HG03139 (cell line): ENCODE measurements around the gene TRHDE.

Experiments used
- ATAC-seq: cut with Tn5 transposase; IDR thresholded peaks from one replicate; pipeline ENCODE4 v1.9.1; 2021; ENCODE audit not compliant: unreplicated experiment

Gene TRHDE, protein sequence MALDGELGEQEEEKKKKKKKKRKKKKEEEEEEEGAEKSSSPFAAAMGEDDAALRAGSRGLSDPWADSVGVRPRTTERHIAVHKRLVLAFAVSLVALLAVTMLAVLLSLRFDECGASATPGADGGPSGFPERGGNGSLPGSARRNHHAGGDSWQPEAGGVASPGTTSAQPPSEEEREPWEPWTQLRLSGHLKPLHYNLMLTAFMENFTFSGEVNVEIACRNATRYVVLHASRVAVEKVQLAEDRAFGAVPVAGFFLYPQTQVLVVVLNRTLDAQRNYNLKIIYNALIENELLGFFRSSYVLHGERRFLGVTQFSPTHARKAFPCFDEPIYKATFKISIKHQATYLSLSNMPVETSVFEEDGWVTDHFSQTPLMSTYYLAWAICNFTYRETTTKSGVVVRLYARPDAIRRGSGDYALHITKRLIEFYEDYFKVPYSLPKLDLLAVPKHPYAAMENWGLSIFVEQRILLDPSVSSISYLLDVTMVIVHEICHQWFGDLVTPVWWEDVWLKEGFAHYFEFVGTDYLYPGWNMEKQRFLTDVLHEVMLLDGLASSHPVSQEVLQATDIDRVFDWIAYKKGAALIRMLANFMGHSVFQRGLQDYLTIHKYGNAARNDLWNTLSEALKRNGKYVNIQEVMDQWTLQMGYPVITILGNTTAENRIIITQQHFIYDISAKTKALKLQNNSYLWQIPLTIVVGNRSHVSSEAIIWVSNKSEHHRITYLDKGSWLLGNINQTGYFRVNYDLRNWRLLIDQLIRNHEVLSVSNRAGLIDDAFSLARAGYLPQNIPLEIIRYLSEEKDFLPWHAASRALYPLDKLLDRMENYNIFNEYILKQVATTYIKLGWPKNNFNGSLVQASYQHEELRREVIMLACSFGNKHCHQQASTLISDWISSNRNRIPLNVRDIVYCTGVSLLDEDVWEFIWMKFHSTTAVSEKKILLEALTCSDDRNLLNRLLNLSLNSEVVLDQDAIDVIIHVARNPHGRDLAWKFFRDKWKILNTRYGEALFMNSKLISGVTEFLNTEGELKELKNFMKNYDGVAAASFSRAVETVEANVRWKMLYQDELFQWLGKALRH

GRCh38 chr12:72272091-72272661 is at the start of gene TRHDE:
Gene TRHDE (plus strand): TSS chr12:72272370. CDS start chr12:72272644, 274 bp downstream.
- no peak for ATAC-seq

DNA sequence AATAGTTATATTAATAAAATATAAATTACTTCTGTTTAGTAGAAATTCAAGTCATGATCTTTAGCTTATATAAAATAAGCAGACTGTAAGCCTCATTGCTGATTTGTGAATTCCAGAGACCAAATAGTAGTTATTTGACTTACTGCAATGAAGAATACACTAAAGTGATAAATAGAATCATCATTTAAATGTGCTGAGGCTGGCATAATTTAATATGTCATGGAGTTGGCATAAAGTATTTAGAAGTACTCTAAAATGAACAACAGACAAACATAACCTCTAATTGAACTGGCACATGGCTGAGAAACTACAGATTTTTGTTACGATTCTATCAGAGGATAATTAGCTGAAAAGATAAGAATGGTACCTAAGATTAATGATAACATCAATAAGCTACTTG is 45.7 kb upstream of the TRHDE start:
- no peak for ATAC-seq

DNA sequence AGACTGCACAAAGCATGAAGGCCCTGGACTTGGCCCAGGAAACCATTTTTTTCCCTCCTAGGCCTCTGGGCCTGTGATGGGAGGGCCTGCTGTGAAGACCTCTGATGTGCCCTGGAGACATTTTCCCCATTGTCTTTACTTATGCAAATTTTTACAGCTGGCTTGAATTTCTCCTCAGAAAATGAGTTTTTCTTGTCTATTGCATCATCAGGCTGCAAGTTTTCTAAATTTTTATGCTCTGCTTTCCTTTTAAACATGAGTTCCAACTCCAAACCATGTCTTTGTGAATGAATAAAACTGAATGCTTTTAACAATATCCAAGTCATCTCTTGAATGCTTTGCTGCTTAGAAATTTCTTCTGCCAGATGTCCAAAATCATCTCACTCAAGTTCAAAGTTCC is 43.7 kb upstream of the TRHDE start:
- ATAC-seq: no peak

- no peak for ATAC-seq
Measured at GRCh38 chr12:72230589-72230988, 41.6 kb upstream of the TRHDE start.

DNA sequence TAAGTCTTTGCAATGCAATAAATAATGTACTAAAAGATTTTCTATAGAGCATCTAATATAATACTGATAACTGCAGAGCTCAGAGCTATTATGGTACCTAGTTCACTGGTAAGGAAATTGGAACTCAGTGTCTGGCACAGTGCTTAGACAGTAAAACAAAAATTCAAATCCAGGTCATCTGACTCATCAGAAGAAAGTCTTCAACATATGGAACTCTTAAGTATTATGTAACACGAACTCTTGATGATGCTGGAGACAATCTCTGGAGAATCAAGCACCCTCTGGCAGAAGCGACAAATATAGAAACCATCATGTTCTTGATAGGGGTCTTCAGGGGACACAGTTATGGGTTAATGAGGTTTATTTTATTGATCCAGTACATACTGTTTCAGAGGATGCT is 37.3 kb upstream of the TRHDE start:
- ATAC-seq: no peak

- no peak for ATAC-seq
Measured at GRCh38 chr12:72236071-72236705, 36.0 kb upstream of the TRHDE start.

DNA sequence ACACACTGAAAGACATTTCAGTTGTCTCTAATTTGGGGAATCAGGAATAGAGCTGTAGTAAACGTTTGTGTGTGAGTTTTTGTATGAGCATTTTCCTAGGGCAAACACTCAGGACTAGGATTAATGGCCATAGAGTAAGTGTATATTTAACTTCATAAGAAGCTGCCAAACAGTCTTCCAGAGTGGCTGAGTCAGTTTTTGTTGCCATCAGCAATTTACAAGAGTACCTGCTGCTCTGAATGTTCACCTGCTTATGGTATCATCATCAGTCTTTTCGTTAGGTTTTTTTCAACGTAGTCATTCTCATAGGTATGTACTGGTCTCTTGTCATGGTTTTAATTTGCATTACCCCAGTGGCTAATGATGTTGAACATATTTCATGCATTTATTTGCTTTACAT is 30.6 kb upstream of the TRHDE start:
- ATAC-seq: no peak

DNA sequence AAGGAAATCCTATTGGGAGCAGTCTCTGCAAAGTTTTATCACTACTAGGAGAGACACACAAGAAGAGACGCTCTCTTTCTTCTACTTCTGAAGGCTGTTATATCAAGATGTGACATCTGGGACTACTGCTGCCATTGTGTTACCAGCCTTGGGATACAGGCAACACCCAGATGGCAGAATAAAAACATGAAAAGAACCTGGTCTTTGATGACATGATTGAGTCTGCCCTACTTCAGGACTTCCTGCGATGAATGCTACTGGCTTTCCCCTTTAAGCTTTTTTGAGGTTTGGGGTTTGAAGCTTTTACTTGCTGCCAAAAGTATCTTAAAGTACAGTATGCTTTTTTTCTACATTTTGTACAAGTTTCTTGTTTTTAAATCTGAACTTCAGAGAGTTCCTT is 29.2 kb upstream of the TRHDE start:
- ATAC-seq: no peak

DNA sequence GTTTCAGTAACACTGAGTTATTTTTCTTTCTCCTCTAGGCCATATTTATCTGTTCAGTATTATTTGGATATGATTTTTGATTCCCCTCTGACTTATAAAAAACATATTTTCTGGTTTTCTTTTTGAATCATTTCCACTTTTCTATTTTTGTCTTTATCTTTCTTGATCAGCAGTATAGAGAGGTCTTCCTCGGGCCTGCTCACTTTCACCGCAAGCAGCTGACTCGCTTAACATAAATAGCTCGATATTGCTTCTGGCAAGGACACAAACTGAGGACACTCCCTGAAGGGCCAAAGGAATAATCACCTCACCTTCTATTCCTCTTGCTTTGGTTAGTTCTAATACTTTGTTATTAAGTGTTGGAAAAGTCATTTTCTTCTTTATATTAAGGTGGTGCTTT is 25.8 kb upstream of the TRHDE start:
- no peak for ATAC-seq

- ATAC-seq: no peak
Measured at GRCh38 chr12:72250346-72250745, 21.8 kb upstream of the TRHDE start.

DNA sequence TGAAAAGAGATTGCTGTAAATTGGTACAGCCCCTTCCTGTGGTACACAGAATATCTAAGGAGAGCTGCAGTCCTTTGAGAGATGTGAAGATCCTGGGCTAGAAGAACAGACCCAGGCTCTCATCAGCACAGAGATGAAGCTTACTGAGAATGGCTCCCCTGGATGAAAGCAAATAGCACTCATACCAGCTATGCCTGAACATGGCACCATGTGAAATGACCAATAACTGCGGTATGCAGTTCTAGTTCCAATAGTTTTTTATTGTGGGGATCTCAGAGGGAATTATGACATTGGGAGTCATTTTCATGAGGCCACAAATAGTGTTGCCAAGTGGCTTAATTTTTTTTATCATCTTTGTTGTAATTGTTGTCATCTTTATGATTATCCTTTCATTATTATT is 15.4 kb upstream of the TRHDE start:
- ATAC-seq: no peak

GRCh38 chr12:72261885-72262284 is 10.3 kb upstream of the TRHDE start:
- ATAC-seq: no peak

GRCh38 chr12:72264548-72265175 is 7.5 kb upstream of the TRHDE start:
- ATAC-seq: no peak

- ATAC-seq: no peak
Measured at GRCh38 chr12:72267974-72268373, 4.2 kb upstream of the TRHDE start.

GRCh38 chr12:72268386-72268785 is 3.8 kb upstream of the TRHDE start:
- no peak for ATAC-seq

DNA sequence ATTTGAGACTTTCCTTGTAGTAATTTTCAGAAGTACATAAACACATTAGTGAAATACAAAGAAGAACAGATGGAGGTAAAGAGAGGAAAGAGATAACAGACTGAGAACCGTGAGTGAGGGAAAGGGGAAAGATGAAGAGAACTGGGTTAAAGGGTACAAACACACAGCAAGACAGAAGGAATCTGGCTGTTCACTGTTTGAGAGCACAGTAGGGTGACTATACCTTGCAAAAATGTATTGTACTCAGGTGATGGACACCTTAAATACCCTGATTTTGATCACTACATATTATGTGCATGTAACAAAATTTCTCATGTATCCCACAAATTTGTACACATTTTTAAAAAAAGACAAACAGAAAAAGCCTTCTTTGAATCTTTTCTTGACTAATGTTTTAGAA is 2.7 kb upstream of the TRHDE start:
- ATAC-seq: no peak

DNA sequence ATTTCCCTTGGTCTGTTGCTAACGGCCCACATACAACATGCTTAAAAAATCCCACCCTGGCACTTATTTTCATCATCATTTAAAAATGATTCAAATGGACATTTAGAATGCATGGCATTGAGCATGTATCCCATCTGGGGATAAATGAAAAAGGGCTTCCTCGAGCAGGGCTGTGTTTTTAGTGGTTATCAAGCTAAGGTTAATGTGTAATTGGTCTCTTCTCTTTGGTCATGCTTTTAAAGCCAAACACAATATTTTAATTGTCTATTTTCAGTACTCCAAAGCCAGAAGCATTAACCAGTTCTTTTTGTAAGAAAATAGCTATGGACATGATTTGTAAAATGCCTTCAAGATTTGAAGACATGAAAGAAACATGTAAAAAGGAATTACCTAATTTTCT is 1.9 kb upstream of the TRHDE start:
- no peak for ATAC-seq

GRCh38 chr12:72270961-72271360 is 1.2 kb upstream of the TRHDE start:
- no peak for ATAC-seq

DNA sequence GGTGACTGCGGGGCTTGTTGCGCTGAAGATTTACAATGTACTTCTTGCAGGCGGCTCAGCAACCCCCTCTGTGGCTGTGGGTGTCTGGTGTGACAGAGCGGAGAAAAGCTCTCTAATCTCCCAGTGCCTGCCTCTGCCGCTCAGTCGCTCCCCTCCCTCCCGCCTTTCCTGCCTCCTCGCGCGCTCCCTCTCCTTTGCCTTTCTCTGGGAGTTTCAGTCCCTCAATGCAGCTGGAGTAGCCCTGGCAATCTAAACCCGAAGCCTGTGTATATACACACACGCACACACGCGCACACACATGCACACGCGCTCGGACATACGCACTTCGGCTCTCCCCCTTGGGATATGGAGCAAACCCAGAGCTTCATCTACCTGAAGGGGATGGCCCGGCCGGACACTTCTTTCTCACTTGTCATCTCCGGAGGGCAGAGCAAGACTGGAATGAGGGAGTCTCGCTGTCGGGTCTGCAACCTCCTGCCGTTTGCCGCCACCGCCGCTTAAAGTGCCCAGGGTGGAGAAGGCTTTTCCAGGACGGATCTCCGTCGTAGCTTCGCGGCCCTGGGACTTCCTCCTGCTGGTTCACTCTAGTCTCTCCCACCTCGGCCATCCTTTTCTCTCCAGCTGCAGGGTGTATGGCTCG is 599 bp upstream of the TRHDE start:
- ATAC-seq: no peak
